Measurements from ENCODE around the gene NPR3.

Gene NPR3

DNA sequence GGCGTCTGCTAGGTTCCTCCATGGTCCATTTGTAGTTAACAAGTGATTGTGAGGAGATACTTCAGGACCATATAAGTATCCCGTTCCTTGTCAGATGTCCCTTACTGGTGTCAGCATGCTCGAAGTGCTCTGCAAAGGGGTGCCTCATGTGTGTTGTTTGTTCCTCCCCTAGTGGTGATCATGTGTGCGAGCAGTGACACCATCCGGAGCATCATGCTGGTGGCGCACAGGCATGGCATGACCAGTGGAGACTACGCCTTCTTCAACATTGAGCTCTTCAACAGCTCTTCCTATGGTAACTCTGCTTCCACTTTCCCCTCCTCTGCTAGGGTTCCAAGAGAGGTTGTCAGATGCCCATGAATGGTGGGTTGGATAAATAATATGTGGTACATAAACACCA is 13.4 kb downstream of the NPR3 start:
- Histone ChIP-seq H3K4me3 (ENCODE audit: low read depth, low read length, poor library complexity, severe bottlenecking) (no peak overlapping the region), H3K4me1 (ENCODE audit: insufficient read depth, low read length, severe bottlenecking) (no peaks in the 10 kb centered on the region), H3K79me2 (ENCODE audit: insufficient read depth, low read length) (no peaks in the 10 kb centered on the region), H4K20me1 (ENCODE audit: insufficient read depth, low read length) (no peaks in the 10 kb centered on the region), H3K27me3 (ENCODE audit: insufficient read depth, low read length) (no peaks in the 10 kb centered on the region), H3K4me2 (ENCODE audit: low read length) (no peak overlapping the region), H3K9me3 (ENCODE audit: low read length) (no peaks in the 10 kb centered on the region), H3F3A (ENCODE audit: insufficient read depth, low read length) (no peaks in the 10 kb centered on the region), H3K9ac (ENCODE audit: low read length) (no peak overlapping the region), H2AFZ (ENCODE audit: low read length) (no peak overlapping the region), H3K36me3 (ENCODE audit: insufficient read depth, low read length) (no peaks in the 10 kb centered on the region), H3K27ac (ENCODE audit: low read depth, low read length, poor library complexity, severe bottlenecking) (no peak overlapping the region), H3K9me2 (ENCODE audit: low read depth, low read length) (no peaks in the 10 kb centered on the region)
- TF ChIP-seq, protein P1, sequence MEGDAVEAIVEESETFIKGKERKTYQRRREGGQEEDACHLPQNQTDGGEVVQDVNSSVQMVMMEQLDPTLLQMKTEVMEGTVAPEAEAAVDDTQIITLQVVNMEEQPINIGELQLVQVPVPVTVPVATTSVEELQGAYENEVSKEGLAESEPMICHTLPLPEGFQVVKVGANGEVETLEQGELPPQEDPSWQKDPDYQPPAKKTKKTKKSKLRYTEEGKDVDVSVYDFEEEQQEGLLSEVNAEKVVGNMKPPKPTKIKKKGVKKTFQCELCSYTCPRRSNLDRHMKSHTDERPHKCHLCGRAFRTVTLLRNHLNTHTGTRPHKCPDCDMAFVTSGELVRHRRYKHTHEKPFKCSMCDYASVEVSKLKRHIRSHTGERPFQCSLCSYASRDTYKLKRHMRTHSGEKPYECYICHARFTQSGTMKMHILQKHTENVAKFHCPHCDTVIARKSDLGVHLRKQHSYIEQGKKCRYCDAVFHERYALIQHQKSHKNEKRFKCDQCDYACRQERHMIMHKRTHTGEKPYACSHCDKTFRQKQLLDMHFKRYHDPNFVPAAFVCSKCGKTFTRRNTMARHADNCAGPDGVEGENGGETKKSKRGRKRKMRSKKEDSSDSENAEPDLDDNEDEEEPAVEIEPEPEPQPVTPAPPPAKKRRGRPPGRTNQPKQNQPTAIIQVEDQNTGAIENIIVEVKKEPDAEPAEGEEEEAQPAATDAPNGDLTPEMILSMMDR (IDR thresholded peaks at IDR 0.05; ENCODE audit: low read length) = no peak
- no peak for TF ChIP-seq EZH2 (IDR thresholded peaks at IDR 0.05; ENCODE audit: borderline replicate concordance, low read length)

DNA sequence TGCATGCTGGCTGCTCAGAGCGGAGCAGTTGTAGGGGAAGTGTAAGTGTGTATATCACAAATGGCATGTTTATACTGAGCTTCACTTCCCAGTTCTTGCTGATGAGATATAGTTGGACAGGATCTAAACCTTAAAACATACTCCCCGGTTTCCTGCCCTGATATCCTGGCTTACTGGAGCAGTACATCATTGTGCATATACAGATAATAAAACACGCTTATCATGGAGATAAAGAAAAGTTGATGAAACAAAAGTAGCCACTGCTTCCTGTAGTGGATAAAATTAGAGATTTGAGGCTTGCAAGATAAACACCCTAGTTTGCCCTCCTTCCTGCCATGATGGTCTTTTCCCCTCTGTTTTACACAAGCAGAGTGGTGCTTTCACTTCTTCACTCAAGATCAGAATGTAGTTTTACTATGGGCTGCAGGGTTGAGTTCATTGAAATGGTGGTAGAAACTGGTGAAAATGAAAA is 15.0 kb downstream of the NPR3 start:
- Histone ChIP-seq H3K9ac (ENCODE audit: low read length) (no peak overlapping the region), H3K9me2 (ENCODE audit: low read depth, low read length) (no peaks in the 10 kb centered on the region), H3K27me3 (ENCODE audit: insufficient read depth, low read length) (no peaks in the 10 kb centered on the region), H3K4me3 (ENCODE audit: low read depth, low read length, poor library complexity, severe bottlenecking) (no peak overlapping the region), H3K4me1 (ENCODE audit: insufficient read depth, low read length, severe bottlenecking) (no peaks in the 10 kb centered on the region), H3K9me3 (ENCODE audit: low read length) (no peaks in the 10 kb centered on the region), H4K20me1 (ENCODE audit: insufficient read depth, low read length) (no peaks in the 10 kb centered on the region), H3K27ac (ENCODE audit: low read depth, low read length, poor library complexity, severe bottlenecking) (no peak overlapping the region), H3K36me3 (ENCODE audit: insufficient read depth, low read length) (no peaks in the 10 kb centered on the region), H3K79me2 (ENCODE audit: insufficient read depth, low read length) (no peaks in the 10 kb centered on the region), H3K4me2 (ENCODE audit: low read length) (no peak overlapping the region), H2AFZ (ENCODE audit: low read length) (no peak overlapping the region), H3F3A (ENCODE audit: insufficient read depth, low read length) (no peaks in the 10 kb centered on the region)
- no peak for TF ChIP-seq EZH2 (IDR thresholded peaks at IDR 0.05; ENCODE audit: borderline replicate concordance, low read length)
- TF ChIP-seq, protein P1 (IDR thresholded peaks at IDR 0.05; ENCODE audit: low read length) = no peak

DNA sequence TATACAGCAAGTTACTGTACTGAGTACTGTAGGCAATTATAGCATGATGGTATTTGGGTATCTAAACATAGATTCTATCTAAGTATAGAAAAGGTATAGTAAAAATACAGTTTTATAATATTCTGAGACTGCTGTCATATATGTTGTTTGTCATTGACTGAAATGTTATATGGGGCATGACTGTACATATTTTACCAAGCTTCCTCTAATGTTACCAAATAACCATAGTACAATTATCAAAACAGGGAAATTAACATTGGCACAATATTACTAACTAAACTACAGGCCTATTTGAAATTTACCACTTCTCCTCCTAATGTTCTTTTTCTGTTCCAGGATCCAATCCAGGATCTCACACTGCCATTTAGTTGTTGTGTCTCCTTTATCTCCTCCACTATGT is 18.5 kb downstream of the NPR3 start:
- H3K79me2 ChIP-seq (ENCODE audit: insufficient read depth, low read length) = no peaks in the 10 kb centered on the region
- H4K20me1 ChIP-seq (ENCODE audit: insufficient read depth, low read length) = no peaks in the 10 kb centered on the region
- H3K36me3 ChIP-seq (ENCODE audit: insufficient read depth, low read length) = no peaks in the 10 kb centered on the region
- no peaks in the 10 kb centered on the region for H3K4me1 ChIP-seq (ENCODE audit: insufficient read depth, low read length, severe bottlenecking)
- TF ChIP-seq EZH2 (IDR thresholded peaks at IDR 0.05; ENCODE audit: borderline replicate concordance, low read length) = no peak
- TF ChIP-seq, protein P1 (IDR thresholded peaks at IDR 0.05; ENCODE audit: low read length) = no peak
- no peaks in the 10 kb centered on the region for H3K9me3 ChIP-seq (ENCODE audit: low read length)
- H3F3A ChIP-seq (ENCODE audit: insufficient read depth, low read length) = no peaks in the 10 kb centered on the region
- H3K4me2 ChIP-seq (ENCODE audit: low read length) = no peak overlapping the region
- H3K27me3 ChIP-seq (ENCODE audit: insufficient read depth, low read length) = no peaks in the 10 kb centered on the region
- H3K9me2 ChIP-seq (ENCODE audit: low read depth, low read length) = no peaks in the 10 kb centered on the region
- H3K27ac ChIP-seq (ENCODE audit: low read depth, low read length, poor library complexity, severe bottlenecking) = no peak overlapping the region
- no peak overlapping the region for H3K4me3 ChIP-seq (ENCODE audit: low read depth, low read length, poor library complexity, severe bottlenecking)
- no peak overlapping the region for H3K9ac ChIP-seq (ENCODE audit: low read length)
- H2AFZ ChIP-seq (ENCODE audit: low read length) = no peak overlapping the region

All from OCI-LY1 (cell line).